ENCODE results near the gene CCNJL.

The CCNJL gene

DNA sequence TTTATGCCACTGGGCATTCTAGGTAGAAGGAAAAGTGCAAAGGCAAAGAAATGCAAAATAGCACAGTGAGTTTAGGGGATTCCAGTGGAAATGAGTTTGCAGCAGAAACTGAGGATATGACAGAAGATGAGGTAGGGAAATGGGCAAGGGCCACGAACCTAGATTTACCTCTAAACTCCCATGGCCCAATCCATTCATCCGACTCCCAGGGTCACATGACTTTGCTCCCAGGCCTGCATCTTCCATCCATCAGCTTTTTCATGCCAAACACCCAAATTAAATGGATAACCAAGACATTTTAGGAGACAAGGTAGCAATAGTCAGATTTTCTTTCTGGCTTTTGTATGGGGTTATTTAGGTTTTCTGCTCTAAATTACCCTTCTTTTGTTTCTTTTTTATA, 105.3 kb downstream of the CCNJL start:
- DNase-seq (ENCODE audit: low read depth, low spot score), result no peak
- no peak overlapping the region for H3K4me3 ChIP-seq (ENCODE audit: low read depth, low read length)
- no peak for TF ChIP-seq CTCF (IDR thresholded peaks at IDR 0.05; ENCODE audit: low read depth, low read length)
- in situ Hi-C loops (cut with HindIII; ENCODE audit: low sequenced_read_pairs), result no loop called here

All from astrocyte of the spinal cord (primary cell).